Epidermal melanocyte (primary cell): ENCODE data around the gene CNNM2.

Experiments
- DNase-seq: peaks from one replicate; pipeline ENCODE4 v3.0.0; 2011; ENCODE audit warnings: low spot score; ENCODE audit not compliant: insufficient read length

The CNNM2 gene

DNA sequence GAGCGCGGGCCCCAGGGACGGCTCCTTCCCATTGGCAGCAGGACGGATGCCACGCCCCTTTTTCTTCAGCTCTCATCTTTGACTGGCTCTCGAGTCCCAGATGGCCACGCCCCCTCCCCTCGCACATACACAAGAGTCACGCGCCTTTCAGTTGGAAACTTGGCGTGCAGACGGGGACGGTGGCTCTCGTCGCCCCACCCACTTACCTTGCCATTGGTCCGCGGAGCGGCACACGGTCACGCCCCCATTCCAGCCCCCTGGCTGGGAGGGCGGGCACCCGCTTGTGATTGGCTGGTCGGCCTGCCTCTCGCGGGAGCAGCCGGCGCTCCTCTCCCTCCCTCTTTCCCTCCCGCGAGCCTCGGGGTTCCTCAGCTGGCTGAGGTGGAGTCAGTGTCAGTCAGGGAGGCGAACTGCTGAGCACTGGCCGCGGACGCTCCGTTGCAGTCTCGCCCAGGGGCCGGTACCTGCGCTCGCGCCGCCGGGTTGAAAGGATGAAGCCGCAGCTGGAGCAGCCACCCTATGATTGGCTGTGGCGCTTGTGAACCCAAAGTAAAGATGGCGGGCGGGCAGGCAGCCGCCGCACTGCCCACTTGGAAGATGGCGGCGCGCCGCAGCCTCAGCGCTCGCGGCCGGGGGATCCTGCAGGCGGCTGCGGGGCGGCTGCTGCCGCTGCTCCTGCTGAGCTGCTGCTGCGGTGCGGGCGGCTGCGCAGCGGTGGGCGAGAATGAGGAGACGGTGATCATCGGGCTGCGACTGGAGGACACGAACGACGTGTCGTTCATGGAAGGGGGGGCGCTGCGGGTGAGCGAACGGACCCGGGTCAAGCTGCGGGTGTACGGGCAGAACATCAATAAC, at the start of gene CNNM2:
CNNM2 (plus strand) TSS at position 333 of the 855 bp plus-strand sequence; CDS start at position 520, 187 bp downstream.
- peak; percentile 84 for DNase-seq

DNA sequence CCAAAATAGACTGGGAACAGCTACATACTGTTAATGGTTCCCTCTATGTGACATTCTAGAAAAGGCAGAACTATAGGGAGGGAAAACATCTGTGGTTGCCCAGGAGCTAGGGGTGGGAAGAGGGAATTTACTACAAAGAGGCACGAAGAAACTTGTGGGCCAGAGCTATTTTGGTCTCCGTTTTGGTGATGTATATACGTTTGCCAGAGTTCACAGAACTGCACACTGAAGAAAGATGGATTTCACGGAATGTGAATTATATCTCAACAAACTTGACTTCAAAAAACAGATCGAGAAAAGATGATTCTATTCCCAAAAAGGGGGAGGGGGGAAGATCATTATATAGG, 49.2 kb upstream of the CNNM2 start:
- no peak for DNase-seq

DNA sequence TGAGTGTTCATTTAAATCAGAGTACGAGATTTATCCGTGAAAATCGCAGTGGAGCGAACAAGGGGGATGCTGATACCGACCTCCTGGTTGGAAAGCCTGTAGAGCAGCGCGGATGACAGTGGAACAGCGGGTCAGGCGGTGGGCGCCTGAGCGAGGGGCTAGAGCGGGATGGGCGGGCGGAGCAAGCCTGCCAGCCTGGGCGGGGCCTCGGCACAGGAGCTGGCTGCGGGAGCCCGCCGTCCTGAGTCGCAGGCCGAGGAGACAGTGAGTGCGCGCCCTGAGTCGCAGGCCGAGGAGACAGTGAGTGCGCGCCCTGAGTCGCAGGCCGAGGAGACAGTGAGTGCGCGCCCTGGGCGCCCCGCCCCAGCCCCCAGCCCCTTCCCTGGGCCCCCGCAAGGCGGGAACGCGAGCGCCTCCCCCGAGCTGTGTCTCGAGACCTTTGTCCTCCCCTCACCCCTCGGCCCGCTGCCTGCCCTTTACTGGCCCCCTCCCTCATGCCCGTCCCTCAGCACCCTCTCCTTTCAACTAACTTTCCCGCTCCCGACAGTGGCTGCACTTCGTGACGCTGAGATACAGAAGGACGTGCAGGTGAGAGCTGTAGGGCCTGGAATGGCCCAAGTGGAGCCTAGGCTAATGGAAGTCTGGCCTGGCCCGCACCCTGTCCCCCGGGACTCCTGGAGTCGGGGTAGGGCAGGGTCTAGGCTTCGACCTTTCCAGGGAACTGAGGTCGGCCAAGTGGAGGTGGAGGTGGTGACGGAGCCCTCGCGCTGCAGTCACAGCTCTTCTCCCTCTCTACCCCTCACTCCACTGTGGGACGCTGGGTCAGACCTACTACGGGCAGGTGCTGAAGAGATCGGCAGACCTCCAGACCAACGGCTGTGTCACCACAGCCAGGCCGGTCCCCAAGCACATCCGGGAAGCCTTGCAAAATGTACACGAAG, 48.6 kb upstream of the CNNM2 start, which contains the start of gene AS3MT:
AS3MT (plus strand) TSS at position 213 of the 941 bp plus-strand sequence; CDS start at position 336, 123 bp downstream.
- no peak for DNase-seq

DNA sequence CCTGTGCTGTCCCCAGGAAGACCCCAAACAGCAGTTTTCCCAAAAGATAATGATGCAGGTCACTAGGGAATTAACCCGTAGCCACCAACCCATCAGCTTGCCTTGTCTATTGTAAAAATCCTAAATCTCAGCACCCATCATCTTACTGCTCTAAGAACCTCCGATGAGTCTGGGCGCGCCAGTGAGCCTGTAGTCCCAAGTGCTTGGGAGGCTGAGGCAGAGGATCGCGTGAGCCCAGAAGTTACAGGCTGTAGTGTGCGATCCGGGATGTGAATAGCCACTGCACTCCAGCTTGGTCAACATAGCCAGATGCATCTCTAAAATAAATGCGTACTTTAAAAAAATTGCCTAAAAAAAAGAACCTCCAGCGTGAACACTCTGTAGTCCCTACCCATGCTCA, 47.9 kb upstream of the CNNM2 start:
- DNase-seq: no peak

DNA sequence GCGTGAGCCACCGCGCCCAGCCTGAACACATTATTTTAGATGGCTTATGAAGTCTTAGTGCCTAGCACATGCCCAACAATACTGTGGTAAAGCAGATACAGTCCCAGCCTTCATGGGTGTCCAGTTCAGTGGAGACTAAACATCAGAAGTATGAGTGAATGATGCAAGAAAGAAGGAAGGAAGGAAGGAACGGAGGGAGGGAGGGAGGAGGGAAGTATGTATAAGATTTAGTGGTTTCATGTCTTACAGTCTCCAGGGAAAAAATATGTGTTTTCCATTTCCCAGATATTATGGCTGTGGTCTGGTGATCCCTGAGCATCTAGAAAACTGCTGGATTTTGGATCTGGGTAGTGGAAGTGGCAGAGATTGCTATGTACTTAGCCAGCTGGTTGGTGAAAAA, 45.9 kb upstream of the CNNM2 start:
- no peak for DNase-seq

DNA sequence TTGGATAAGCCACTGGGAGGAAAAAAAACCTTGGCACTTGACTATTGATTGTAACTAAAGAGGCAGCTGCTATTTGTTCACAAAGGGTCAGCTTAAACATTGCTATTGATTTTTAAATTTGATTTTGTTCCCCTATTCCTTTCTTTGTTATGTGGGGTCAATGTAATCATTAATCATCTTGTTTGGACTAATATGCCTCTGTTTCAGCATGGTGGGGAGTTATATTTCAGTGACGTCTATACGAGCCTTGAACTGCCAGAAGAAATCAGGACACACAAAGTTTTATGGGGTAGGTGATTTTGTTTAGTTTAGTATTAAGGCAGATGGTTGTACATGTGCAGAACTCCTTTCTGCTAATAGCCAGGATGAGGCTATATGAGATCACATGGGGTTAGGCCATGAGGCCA, 41.3 kb upstream of the CNNM2 start:
- no peak for DNase-seq

DNA sequence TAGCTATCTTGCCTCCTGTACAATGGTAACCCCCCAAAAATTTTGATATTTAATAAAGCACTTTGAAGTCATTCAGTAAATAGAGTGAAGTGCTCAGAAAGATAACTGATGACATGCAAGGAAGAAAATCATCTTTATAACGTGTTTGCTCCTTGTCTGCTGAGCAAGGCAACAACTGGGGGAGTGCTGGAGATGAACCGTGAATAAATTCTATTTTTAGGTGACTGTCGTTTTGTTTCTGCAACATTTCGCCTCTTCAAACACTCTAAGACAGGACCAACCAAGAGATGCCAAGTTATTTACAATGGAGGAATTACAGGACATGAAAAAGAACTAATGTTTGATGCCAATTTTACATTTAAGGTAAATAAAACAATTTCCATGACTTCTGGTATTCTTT, 39.5 kb upstream of the CNNM2 start:
- no peak for DNase-seq

DNA sequence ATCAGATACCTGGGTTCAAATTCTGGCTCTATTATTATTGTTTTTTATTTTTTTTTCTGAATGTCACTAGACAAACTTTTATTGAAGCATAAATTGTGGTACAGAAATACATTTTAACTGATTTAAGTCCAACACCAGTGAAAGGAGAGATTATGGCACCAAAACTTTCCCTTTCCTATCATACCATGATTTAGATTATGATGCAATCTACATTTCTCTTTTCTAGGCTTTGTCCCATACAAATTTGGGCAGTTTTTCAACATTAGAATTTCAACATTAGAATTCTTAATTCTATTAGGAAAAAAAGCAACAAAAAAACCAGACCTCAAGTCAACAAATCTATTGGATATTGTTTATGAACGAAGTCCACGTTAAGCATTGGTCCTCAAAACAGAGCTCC, 37.8 kb upstream of the CNNM2 start:
- no peak for DNase-seq

DNA sequence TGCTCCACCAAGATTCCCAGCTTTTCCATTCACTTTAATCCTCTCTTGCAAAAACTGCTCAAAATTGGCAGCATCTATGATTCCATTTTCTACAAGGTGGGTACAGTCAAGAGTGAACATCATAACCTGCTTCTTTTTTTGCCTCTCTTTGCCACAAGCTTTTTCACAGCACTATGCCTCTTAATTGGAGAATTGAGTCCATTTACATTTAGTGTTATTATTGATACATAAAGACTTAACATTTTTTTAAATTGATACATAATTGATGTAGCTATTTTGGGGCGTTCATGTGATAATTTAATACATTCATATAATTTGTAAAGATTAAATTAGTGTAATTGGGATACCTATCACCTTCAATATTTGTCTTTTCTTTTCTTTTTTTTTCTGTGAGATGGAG, 30.0 kb upstream of the CNNM2 start:
- no peak for DNase-seq

DNA sequence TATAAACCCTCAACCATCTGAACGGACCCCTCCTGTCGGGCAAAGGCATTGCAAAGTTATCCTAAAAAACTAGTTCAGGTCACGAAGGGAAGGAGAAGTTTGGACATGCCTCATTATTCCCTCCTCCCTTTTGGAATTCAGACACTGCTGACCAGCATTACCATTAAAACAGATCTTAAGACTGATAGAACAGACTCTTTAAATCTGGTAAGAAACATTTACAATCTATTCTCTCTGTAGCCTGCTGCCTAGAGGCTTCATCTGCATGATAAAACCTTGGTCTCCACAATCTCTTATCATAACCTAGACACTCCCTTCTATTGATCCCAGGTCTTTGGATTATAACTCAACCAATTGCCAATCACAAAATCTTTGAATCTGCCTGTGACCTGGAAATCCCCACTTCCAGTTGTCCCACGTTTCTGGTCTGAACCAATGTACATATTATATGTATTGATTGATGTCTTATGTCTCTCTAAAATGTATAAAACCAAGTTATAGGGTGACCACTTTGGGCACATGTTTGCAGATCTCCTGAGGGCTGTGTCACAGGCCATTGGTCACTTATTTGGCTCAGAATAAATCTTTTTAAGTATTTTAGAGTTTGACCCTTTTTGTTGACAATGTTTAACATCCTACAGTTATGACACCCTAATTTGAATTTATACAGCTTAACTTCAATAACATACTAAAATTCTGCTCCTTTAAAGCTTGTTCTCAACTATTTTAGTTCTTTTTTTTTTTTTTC, 23.5 kb upstream of the CNNM2 start:
- no peak for DNase-seq

DNA sequence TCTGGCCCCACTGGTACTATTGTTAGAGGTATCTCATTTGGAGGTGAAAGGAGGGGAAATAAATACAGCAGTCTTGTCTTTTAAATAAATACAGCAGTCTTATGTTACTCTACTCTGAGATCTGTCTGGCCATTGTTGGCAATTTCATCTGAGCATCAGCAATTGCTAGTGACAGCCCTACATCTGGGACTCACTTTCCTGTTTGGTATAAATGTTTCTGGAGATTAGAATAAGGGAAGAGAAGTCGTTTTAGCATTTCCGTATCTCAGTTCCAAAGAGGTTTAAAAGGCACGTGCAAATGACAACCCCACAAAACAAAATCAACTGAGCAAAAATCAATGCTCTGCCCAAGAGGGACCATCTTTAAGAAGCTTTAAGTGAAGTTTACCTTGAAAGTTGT, 18.1 kb upstream of the CNNM2 start:
- no peak for DNase-seq

DNA sequence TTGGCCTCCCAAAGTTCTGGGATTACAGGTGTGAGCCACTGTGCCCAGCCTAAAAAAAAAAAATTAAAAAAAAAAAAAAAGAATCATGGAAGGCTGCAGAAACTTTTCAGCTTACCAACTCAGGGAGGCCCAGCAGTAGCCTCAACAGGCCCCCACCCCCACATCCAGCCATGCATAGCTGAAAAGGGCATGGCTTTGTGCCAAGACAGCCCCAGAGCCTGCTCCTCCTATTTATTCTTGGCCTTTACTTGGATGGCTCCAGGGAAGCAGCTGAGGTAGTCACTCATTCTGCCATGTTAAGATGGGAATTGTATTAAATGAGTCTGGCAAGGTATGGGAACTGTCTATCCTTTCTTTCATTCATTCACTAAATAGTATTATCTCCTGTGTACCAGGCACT, 13.7 kb upstream of the CNNM2 start:
- no peak for DNase-seq

DNA sequence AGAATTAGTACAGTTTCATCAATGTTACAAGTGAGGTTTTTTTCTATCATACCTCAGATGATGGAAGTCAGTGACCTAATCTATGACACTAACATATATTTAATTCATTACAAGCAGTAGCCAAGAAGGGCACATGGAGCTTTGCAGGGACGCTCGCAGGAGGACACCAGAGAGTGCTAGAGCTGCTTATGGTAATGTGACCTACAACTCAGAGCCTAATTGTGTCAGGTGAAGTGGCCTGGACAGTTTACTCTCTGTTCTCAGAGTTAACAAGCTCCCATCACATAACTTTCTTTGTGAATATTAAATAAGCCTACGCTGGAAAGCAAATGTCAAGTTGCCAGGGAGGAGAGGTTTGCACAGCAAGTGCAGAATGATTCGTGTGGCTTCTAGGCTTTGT, 11.6 kb upstream of the CNNM2 start:
- no peak for DNase-seq

DNA sequence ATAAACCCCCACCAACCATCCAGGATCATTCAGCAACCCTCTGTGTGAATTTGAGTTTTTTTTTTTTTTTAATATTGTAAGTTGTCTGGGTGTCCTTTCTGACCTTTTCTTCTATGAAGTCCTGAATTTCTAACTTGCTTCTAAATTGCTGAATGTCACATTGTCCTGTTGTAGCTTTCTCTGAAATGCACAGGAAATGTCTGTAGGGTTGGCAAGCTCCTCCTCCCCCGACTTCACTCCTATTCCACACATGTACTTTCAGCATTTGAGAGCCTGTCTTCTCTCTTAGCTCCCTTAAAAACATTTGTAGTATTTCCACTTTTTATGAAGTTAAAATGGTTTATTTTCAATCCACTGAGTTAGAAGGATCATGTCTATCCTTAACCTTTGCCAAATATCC, 3.3 kb upstream of the CNNM2 start:
- DNase-seq: no peak

DNA sequence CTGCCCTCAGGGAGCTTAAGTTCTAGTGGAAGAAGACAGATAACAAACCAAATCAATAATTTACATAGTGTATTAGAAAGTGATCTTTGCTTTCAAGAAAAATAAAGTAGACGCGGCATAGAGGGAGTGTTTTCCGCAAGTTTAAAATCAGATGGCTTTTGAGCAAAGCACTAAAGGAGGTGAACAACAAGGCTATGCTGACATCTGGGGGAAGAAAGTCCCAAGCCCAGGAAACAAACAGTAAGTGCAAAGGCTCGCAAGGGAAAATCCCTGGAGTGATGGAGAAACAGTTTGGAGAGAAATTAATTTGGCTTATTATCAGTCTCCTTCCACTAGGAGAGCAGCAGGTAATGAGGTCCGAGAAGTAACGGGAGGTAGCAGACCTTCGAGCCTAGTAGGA, 1.9 kb upstream of the CNNM2 start:
- DNase-seq: no peak

DNA sequence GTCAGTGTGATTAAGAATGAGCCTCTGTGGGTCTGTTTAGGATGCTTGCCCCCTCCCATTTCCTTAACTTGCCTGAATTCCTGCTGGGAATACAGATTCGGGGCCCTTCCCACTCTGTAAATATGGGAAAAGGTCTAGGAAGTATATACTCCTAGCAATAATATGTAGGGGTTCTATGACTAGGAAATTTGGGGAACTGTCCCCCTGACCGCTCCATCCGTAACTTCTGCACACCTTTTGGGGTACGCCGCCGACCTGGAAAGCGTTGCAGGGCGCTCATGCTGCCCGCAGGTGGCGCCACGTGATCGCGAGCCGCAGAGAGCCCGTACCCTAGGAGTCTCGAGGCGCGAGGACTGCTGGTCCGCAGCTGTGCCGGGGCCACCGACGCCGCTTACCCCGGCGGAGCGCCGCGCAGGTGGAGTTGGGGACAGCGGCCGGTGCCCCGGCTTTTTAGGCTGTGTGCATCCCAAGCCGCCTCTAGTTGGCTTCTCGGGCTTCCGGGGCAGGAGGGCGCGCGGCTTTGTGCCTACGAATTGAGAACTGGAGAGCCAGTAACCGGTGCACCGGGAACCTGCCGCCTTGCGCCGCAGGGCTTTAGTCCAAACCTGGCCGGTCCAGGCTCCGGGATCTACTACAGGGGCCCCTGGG, 656 bp upstream of the CNNM2 start:
- DNase-seq: no peak

DNA sequence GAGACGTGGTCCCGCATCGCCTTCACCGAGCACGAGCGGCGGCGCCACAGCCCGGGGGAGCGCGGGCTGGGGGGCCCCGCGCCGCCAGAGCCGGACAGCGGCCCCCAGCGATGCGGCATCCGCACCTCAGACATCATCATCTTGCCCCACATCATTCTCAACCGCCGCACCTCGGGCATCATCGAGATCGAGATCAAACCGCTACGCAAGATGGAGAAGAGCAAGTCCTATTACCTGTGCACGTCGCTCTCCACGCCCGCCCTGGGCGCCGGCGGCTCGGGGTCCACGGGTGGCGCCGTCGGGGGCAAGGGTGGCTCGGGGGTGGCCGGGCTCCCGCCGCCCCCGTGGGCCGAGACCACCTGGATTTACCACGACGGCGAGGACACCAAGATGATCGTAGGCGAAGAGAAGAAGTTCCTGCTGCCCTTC, 737 bp downstream of the CNNM2 start:
- no peak for DNase-seq

DNA sequence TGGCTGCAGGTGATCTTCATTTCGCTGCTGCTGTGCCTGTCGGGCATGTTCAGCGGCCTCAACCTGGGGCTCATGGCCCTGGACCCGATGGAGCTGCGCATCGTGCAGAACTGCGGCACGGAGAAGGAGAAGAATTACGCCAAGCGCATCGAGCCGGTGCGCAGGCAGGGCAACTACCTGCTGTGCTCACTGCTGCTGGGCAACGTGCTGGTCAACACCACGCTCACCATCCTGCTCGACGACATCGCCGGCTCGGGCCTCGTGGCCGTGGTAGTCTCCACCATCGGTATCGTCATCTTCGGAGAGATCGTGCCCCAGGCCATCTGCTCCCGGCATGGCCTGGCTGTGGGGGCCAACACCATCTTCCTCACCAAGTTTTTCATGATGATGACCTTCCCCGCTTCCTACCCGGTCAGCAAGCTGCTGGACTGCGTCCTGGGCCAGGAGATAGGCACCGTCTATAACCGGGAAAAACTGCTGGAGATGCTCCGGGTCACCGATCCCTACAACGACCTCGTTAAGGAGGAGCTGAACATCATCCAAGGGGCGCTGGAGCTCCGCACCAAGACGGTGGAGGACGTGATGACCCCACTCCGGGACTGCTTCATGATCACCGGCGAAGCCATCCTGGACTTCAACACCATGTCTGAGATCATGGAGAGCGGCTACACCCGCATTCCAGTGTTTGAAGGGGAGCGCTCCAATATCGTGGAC, 1.3 kb downstream of the CNNM2 start:
- DNase-seq: no peak

DNA sequence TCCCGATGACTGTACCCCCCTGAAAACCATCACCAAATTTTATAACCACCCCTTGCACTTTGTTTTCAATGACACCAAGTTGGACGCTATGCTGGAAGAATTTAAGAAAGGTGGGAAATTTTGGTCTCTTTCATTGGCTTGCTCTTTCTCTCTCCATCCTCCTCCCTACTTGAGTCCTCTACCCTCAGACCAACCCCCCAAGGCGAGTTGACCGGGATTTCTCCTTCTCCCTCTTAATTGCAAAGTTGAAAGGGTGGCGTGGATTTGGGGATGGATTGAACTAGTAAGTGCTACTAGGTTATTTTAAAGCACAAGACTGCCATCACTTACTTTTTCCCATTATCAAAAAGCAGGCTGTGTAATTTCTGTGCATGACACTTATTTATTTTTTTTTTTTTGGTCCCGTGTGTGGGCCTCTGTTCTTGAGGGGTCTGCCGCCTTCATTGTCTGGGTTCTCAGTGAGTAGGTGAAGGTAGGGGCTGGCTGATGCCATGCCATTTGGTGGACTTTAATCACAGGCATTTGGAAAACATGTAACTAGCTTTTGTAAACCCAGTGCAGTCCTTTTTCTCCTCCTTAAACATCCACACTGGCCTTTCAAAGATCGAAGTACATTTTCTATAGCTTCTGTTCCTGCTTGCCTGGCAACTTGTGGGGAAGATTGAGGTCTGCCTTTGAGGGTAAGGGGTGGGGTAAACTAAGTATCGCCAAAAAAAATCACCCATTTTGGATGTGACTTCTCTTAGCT, 2.1 kb downstream of the CNNM2 start:
- DNase-seq: no peak

DNA sequence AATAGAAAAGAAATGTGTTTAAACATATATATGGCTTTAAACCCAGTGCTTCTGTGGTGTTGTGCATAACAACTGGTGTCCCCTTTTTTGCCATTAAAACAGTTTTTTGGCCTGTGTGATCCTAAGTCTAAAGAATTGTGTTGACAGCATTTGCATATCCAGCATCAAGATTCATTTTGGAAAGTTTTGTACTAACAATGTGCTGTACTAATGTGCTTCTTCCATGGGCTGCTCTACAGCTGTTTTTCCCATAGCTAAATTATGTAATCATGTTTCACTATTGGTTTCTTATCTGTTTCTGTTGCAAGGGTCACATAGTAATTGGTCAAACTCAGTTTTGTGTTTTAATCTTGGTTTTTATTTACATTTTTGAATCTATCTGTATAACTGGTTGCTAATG, 5.5 kb downstream of the CNNM2 start:
- DNase-seq: no peak
